WTC11 (cell line): ENCODE data around the gene COL25A1.

Experiments used
- ZNF317 ChIP-seq: sonication (generic); formaldehyde crosslinking; IDR thresholded peaks from 2 replicates; pipeline ENCODE4 v1.8.1; 2023; ENCODE audit warnings: low read depth, mild to moderate bottlenecking, moderate library complexity, missing genetic modification reagents, borderline replicate concordance
- ZNF416 ChIP-seq: fragments of 250-450 bp; sonication (Bioruptor Pico); IDR thresholded peaks from 2 replicates; pipeline ENCODE4 v1.9.0; 2021; ENCODE audit warnings: mild to moderate bottlenecking, inconsistent platforms
- TF ChIP-seq, protein P1 (sequence below): fragments of 200-600 bp; IDR thresholded peaks from 2 replicates; pipeline ENCODE4 v1.8.0; 2022; ENCODE audit warnings: antibody characterized with exemption
- TF ChIP-seq, protein P2 (sequence below): sonication (generic); formaldehyde crosslinking; IDR thresholded peaks from 2 replicates; pipeline ENCODE4 v1.8.1; 2022; ENCODE audit warnings: low read depth, missing genetic modification reagents, borderline replicate concordance
- TF ChIP-seq, protein P3 (sequence below): sonication (generic); formaldehyde crosslinking; IDR thresholded peaks from 2 replicates; pipeline ENCODE4 v1.8.0; 2022; ENCODE audit warnings: mild to moderate bottlenecking, missing genetic modification reagents

DNA sequence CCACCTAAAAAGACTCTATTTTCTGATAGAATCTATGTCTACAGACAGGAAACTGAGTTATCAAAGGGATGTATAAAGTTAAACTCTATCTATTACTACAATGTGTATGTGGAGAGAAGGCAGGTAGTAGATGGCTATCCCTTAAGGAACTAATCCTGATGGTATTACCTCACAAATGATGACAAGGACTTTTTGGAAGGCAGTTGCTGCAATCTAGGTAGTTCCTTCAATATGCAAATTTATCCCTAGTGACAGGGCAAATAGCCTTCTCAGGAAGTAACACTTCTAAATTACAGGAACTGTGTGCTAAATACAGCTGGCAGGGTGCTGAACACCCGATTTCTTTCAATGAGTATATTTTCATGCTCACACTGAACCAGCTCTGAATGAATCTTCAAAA lies 177.4 kb downstream of the COL25A1 start:
- TF ChIP-seq, protein P1, sequence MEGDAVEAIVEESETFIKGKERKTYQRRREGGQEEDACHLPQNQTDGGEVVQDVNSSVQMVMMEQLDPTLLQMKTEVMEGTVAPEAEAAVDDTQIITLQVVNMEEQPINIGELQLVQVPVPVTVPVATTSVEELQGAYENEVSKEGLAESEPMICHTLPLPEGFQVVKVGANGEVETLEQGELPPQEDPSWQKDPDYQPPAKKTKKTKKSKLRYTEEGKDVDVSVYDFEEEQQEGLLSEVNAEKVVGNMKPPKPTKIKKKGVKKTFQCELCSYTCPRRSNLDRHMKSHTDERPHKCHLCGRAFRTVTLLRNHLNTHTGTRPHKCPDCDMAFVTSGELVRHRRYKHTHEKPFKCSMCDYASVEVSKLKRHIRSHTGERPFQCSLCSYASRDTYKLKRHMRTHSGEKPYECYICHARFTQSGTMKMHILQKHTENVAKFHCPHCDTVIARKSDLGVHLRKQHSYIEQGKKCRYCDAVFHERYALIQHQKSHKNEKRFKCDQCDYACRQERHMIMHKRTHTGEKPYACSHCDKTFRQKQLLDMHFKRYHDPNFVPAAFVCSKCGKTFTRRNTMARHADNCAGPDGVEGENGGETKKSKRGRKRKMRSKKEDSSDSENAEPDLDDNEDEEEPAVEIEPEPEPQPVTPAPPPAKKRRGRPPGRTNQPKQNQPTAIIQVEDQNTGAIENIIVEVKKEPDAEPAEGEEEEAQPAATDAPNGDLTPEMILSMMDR = no peak
- TF ChIP-seq, protein P2, sequence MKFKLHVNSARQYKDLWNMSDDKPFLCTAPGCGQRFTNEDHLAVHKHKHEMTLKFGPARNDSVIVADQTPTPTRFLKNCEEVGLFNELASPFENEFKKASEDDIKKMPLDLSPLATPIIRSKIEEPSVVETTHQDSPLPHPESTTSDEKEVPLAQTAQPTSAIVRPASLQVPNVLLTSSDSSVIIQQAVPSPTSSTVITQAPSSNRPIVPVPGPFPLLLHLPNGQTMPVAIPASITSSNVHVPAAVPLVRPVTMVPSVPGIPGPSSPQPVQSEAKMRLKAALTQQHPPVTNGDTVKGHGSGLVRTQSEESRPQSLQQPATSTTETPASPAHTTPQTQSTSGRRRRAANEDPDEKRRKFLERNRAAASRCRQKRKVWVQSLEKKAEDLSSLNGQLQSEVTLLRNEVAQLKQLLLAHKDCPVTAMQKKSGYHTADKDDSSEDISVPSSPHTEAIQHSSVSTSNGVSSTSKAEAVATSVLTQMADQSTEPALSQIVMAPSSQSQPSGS = no peak
- TF ChIP-seq, protein P3, sequence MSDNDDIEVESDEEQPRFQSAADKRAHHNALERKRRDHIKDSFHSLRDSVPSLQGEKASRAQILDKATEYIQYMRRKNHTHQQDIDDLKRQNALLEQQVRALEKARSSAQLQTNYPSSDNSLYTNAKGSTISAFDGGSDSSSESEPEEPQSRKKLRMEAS = no peak
- TF ChIP-seq ZNF416 (CRISPR knock-in tag) (no peak), ZNF317 (CRISPR knock-in tag) (no peak)
